Colon (tissue), 2 donors: ENCODE measurements around the gene TRAPPC3.
"Not testable (repeated sequence)": the region's sequence is repeated elsewhere in the genome, so short reads cannot be mapped to it uniquely, and the experiment has no call there.

ENCODE experiments used
- FAIRE-seq: peaks from 2 replicates; lab custom pipeline; 2012; peaks lifted over from hg19 to GRCh38; lab: Jason Lieb, UNC
- donor health status: control.
- donor health status: control.

Gene TRAPPC3

DNA sequence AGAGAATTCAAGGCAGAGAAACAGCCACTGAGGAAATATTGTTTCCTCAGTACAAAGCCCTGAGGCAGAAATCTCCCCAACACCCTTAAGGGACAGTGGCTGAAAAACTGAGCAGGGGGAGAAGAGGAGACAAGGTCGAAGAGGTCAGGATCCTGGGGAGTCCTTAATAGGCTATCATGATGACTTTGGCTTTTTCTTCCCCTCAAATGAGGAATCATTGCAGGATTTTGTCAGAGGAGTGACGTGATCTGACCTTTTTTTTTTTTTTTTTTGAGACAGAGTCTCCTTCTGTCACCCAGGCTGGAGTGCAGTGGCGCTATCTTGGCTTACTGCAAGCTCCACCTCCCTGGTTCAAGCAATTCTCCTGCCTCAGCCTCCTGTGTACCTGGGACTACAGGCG, 16.9 kb upstream of the TRAPPC3 start:
- FAIRE-seq = no peak

DNA sequence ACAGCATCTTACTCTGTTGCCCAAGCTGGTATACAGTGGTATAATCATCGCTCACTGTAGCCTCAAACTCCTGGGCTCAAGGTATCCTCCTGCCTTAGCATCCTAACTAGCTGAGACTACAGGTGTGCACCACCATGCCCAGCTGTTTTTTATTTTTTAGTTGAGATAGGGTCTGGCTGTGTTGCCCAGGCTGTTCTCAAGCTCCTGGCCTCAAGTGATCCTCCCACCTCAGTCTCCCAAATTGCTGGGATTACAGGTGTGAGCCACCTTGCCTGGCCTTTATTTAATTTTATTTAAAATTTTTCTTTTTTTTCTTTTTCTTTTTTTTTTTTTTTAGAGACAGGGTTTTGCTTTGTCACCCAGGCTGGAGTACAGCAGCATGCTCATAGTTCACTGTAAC, 15.9 kb upstream of the TRAPPC3 start:
- FAIRE-seq = no peak

DNA sequence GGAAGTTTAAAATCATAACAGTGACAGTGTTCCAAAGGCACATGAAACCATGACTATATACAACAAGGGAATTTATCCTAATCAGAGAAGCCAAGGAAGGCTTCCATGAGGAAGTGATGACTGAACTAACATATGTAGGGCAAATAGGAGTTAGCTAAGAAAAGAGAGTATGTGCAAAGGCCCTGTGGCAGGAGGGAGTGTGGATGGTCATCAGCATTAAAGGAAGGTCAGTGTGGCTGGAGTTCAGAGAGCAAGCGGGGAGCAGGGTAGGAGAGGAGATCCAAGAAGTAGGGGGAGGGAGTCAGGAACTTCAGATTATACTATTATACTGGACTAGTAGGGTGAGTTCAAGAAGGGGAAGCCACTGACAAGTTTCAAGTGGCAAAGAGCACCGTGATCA, 15.1 kb upstream of the TRAPPC3 start:
- no peak for FAIRE-seq

DNA sequence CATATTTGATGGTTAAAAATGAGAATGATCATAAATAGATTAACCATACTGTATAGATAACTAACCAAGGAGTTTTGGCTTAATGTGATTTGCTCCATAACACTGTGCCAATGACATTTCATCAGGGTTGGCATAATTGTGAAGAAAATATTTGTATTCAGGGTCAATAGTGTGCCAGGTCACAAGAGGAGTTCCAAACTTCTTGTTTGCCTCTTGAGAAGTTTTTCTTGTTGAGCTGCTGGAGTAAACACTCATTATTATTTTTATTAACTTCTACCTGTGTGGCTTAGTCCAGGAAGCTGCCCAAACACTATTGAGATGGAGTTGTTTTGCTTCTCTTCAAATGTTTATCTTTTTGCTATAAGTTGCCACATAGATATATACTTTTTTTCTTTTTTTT, 14.1 kb upstream of the TRAPPC3 start:
- FAIRE-seq = no peak

DNA sequence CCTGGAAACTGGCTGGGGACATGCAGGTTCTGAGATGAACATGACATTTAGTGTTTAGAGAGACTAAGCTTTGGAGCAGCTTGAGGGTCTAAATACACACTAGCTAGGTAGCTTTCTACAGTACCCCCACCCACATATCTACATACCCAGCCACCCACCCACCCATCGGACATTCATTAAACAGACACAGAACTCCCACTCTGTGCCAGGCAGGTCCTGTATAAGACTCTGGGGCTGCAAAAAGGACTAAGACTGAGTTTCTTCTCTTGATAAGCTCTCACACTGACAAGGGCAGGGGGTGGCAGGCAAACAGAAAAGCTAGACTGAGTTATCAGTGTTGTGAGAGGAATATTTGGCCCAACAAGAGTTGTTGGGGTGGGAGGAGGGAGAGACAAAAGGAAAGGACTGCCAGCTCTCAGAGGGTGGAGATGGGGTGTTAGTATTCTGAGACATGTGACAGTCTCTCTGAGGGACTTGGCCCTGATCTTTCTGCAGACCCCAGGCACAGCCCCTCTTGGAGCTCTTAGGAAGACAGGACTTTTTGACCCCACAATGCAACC, 13.5 kb upstream of the TRAPPC3 start:
- FAIRE-seq = no peak

DNA sequence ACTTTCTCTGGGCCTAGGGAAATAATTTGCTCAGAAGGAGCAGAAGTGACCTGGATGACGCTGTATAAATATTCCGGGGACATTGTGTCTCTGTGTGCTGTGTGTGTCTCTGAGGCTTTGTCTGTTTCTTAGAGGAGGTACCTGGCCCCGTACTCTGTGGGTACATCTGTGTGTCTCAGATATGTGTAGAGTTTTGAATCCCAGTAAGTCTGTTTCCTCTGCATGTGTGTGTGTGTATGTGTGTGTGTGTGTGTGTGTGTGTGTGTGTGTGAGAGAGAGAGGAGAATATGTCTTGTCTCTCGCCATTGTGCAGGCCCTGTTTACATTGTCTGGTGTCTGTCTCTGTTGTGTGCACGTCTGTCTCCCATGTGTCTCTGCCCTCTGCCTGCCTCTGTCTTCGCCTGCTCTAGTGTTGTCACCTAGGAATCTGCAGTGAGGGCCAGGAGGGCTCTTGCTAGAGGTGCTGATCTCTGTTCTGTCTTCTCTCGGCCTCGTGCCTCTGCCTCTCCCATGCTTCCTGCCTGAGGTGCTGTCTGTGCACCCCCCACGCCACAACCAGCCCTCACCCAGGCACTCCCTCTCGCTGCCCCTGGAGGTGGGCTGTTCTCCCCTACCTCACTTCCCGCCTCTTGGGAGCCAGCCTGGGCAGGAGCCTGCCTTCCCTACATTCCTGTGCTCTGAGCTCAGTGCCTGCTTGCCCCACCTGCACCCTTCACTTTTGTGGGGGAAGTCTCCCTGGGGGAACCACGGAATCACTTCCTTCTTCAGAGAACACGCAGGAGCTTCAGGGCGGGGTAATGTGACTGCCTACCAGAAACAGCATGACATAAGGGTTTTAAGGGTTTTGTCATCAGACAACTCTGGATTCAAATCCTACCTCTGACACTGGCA, 12.6 kb upstream of the TRAPPC3 start:
- no peak for FAIRE-seq

DNA sequence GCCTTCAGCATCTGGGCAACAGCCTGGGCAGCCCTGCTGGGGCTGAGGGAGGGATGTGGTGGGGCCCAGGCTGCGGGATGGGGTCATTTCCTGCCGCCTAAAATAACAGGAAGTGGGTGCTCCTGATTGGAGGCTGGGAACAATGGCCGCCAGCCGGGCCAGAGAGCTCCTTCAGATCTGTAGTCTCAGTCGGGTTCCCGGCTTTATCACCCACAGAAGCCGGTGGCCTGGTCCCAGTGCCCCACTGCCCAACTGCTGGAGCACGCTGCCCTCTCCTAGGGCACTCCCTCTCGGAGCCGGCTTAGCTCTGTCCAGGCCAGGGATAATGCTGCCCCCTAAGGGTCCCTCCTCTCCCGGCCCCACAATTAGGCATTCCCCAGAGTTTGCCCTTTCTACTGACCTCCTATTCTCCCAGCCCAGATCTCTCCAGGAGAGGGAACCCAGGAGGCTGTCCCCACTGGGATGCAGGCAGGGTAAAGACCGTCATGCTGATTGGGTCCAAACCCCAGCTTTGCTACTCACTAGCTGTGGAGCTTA, 11.7 kb upstream of the TRAPPC3 start:
- no peak for FAIRE-seq

DNA sequence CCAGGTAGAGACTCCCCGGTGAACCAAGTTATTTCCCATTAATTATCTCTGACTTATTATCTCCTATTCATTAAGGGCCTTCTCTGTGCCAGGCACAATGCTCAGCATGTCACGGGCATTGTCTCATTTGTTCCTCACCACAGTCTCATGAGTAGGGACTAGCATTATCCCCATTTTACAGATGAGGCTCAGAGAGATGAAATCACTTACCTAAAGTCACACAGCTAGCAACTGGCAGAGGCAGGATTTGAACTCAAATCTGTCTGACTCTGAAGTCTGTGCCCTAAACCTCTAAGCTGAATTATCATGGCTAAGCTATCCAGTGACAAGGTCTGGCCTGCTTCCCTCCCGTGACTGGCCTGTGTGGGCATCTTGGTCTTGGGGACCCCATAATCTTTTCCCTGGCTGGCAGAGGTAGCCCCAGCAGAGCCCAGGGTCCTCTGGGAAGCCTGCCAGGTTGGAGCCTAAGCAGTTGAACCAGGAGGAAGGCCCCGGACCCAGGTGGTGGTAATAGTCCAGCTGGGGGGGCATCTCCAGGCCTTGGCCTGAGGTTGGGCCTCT, 11.2 kb upstream of the TRAPPC3 start:
- FAIRE-seq = no peak

DNA sequence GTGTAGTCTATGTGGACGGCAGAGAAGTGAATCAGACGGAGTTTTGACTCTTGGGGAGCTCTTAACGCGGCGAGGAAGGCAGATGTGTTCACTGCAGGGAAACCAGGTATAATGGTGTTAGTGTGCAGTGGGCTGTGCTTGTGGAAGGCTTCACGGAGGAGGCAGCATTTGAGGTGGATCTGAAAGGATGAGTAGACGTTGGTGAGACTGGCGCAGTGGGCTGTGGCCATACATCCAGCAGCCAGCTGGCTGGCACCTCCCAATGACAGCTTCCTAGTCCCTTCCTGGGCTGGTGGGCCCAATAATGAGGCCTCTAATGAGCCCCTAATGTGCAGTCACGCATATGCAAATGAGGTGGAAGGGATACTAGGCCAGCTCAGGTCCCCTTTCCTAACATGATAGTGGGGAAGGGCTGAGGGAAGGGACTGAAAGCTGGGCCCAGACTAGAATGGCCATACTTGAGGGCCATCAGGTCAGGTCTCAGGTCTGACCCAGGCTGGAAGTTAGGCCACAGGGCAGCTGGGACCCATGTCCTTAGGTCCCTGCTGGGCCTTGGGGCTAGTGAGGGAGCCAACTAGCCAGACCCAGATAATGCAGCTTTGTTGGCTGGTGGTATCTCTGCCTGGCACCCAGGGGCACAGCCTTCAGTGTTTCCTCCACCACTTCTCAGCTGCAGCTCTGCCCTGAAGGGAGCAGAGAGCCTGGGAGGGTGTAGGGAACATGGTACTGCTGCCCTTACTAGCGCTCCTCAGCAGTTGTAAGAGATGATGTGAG, 10.5 kb upstream of the TRAPPC3 start:
- FAIRE-seq = no peak

DNA sequence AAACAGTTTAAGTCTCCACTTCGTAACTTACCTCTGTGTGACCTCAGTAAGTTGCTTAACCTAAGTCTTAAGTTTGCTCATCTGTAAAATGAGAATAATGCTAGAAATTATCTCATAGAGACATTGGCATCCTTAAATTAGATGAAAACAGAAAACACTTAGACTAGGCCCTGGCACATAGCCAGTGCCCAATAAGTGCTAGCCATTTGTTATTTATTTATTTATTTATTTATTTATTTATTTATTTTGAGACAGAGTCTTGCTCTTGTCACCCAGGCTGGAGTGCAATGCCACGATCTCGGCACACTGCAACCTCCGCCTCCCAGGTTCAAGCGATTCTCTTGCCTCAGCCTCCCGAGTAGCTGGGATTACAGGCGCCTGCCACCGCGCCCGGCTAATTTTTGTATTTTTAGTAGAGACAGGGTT, 9.6 kb upstream of the TRAPPC3 start:
- FAIRE-seq = not testable (repeated sequence)

DNA sequence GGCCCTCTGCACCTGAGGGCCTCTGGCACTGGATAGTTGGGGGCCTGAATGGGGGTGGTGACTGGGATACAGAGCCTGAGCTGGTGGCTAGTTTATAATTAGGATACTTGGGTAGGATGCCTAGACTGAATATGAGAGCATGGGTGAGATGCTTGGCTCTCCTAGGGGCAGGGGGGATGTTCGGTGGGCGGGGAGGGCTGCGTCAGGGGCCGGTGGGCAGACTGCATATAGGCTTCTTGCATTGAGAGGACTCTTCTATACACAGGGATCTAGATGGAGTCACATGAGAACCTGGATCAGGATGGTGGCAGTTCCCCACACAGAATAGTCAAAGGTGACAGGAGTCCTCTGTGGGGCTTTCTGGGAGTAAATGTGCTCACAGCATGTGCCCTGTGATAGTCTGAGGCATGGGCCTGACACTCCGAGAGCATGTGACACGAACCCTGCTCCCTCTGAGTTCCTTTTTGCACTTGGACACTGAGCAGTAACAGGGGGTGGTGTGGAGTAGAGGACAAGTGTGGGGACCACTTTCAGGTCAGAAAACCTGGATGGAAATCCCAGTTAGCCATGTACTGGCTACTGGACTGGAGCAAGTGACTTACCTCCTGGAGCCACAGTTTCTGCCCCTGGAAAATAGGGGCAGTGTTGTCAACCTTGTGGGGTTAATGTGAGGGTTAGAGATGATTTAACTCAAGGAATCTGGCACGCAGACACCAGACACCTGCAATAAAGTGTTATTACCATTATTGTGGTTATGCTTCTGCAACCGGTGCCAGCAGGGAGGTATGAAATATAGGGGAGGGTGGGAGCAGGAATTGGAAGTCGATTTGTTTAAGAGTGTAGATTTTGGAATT, 8.9 kb upstream of the TRAPPC3 start:
- no peak for FAIRE-seq

DNA sequence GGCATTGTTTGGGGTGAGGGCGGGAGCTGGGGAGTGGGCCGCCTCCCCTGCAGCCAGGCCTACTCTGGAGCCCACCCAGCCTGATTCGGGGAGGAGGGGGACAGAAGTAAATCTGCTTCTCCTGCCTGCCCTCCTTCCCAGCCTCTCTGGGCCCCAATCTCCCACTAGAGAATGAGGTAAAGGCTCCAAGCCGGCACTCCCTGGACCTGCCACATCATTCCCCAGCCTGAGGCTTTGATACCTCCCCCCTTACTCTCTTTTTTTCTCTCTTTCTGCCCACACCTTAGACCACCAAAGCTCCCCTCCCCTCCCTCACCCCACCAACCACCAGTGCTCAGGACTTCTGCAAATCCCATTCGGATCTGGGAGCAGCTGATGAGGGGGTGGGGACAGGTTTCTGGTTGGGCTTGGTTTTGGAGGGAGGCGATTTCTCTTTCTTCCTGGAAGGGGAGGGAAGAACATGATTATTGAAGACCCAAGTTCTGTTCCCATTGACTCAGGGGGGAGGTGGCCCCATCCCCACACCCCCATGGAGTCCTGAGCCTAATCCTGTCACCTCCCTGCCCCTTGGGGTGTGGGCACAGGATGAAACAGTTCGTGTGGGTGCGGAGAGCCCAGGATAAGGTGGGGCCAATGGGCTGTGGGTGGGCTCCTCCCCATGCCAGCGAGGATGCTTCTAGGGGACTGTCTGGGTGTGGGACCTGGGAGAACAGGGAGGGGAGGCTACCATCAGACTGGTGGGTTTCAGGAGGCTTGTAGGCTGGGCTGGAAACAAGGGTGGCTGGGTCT, 8.0 kb upstream of the TRAPPC3 start:
- FAIRE-seq = no peak

DNA sequence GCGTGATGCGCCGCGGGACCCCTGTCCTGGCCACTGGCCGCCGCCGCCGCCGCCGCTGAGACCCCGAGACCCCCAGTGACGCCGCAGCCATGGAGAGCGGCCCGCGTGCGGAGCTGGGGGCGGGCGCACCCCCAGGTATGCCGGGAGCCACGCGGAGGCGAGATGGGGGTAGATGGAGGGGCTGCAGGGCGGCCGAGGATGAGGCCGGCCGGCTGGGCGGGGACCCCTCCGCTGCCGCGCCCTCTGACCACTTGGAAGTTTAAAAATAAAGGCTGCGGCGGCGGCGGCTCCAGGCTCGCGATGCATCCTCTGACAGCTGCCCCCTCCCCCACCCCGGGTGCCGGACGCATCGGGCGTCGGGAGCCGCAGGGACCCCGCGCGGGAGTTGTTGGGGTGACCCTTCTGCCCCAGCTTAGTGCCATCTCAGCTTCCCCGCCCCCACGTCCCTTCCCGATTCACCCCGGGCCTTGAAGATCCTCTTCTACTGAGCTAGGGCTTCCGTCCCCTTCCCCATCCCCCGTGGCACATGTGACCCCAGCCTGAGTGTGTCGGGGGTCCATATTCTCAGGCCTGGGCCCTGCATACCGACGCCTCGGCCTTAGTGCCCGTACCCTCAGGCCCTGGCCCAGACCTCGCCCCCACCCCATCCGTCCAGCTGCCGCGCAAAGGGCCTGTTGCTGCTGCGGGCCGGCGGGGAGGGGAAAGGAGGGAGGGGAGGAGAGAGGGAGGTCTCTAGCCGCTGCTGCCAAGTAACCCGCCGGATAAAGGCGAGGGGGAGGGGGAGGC, 7.2 kb upstream of the TRAPPC3 start:
- no peak for FAIRE-seq

DNA sequence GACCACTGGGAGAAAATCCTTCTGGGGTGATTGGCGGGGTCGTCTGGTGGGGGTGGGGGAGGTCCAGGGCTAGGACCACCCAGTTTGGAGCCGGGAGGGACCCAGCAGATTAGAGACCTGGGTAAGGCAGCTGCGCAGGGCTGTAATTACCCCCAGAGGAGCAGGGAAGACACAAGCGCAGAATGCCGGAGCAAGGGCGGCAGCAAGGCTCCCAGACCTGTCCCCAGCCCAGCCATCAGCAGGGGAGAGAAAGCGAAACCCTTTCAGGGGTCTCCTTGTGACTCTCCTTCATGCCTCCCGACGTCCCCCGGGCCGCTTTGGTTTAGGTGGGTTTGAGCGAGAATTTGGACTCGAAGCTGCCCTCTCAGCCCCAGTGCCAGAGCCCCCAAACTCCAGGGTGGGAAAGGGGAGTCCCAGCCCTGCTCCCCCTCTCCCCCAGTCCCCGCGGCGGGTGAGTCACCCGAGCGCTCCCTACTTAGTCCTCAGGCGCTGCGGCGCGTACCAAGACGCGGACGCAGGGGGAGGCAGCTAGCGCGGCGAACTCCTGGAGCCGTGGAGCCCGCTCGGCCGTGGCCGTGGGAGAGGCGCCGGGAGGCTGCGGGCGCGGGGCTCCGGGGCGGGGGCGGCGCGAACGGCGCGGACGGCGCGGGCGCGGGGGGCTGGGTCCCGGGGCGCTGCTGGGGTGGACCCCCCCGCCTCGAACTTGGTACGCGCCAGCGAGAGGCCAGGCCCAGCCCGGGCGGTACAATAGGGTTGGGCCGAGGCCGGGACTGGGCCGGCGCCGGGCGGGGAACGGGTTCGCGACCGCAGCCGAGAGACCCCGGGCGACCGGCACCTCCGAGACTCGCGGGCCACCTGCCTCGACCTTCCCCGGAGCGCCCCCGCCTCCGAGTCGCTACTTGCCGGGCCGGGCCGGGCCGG, 6.4 kb upstream of the TRAPPC3 start, which contains the start of gene MAP7D1:
MAP7D1 (plus strand) TSS at position 753 of the 921 bp plus-strand sequence. CDS start 258 bp downstream, outside the sequence.
- FAIRE-seq = no peak

DNA sequence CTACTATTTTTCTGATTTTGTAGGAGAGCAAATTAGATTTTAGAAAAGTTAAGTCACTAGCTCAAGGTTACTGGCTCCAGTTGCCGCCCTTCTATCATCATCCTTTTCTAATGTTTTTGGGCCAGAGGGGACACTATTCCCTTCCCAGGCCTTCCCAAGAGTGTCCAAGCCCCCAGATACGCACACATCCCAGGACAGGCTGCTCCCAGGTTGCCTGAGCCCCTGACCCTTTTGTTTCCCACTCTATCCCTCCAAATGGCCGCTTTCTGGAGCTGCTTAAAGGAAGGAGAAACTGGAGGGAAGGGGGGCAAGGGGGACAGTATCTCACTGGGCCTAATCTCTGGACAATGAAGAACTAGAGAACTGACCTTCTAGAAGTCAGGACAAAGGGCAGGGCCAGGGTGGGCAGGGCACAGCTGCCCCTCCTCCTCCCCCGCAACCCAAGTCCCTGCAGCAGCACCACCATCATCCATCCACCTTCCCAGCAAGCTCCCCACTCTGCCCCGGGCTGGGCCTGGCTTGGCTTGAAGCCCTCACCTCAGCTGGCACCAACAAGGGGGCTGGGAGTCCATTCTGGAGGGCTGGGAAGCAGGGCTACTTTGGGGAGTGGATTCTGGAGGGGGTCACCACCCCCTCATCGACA, 5.6 kb upstream of the TRAPPC3 start:
- no peak for FAIRE-seq

DNA sequence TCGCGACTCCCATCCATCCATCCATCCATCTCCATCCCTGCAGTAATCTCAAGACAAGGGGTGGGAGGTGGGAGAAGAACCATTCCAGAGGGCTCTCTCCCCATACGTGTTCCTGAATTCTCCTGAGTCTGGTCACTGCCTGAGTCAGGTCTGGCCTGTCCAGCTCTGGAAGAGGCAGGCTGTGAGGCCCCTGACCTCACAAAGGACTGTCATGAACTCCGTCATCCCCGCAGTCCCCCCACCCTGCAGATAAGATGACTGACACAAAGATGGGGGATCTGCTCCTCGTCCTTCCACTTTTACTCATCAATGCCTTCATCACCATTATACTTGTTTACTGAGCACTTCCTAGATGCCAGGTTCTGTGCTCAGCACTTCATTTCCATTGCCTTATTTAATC, 5.0 kb upstream of the TRAPPC3 start:
- no peak for FAIRE-seq

DNA sequence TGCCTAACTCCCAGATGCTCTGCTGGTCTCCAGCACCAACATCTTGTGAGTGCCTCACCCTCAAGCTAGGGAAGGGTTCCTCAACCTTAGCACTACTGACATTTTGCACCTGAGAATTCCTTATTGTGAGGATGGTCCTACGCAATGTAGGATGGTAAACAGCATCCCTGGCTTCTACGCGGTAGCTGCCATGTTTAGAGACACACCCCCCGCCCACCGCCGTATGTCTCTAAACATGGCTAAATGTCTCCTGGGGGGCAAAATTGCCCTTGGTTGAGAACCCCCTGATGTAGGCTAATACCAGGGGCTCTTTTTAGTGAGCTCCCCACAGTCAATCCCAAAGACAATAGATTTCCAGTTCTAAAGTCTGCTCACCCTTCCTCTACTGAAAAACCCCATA, 4.2 kb upstream of the TRAPPC3 start:
- FAIRE-seq = no peak

DNA sequence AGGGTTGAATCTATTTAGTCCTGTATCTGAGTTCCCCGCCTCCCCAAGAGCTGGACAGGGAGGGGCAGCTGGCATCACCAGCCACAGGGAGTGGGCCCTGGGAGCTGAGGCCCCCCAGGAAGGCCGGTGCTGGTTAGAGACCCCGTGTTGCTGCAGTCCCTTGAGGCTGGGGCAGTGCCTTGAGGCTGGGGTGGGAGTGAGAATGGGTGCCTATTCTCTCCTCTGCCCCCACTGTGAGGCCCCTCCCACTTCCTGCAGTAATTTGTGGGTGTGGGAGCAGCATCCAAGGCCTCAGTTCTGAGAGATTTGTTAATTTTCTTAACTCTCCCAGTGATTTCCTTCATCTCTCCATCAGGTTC, 2.5 kb upstream of the TRAPPC3 start:
- no peak for FAIRE-seq
